NCI-H187 (cell line): ENCODE results near the gene SPACA4.
A peak's percentile ranks its signal among the peaks of the same experiment; 100 is the strongest.

Source experiments
- DNase-seq, 2 experiments: peaks; one replicate each; lab custom pipeline; 2025; lab: John Stamatoyannopoulos, UW

The SPACA4 gene

DNA sequence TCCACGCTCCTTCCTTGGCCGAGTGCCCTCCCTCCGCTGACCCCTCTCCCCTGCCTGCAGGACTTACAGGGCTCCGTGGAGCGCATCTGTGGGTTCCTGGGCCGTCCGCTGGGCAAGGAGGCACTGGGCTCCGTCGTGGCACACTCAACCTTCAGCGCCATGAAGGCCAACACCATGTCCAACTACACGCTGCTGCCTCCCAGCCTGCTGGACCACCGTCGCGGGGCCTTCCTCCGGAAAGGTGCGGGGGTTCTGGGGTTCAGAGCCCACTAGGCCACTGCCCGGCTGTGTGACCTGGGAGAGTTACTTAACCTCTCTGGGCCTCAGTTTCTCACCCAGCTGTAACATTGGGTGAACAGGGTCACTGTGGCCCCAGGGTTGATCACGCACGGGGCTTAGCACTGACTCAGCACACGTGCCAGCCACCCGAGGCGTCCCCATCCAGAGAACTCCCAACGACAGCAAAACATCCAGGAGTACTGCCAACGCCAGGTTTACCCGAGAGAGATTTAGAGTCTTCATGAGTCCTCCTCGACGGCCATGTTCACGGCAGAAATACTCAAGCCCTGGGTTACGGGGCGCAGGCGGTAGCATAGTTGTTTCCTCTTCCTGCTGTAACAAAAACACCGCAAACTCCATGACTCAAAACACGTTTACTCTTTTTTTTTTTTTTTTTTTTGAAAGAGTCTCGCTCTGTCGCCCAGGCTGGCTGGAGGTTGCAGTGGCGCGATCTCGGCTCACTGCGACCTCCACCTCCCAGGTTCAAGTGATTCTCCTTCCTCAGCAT, 9.7 kb upstream of the SPACA4 start:
- no peak for DNase-seq

DNA sequence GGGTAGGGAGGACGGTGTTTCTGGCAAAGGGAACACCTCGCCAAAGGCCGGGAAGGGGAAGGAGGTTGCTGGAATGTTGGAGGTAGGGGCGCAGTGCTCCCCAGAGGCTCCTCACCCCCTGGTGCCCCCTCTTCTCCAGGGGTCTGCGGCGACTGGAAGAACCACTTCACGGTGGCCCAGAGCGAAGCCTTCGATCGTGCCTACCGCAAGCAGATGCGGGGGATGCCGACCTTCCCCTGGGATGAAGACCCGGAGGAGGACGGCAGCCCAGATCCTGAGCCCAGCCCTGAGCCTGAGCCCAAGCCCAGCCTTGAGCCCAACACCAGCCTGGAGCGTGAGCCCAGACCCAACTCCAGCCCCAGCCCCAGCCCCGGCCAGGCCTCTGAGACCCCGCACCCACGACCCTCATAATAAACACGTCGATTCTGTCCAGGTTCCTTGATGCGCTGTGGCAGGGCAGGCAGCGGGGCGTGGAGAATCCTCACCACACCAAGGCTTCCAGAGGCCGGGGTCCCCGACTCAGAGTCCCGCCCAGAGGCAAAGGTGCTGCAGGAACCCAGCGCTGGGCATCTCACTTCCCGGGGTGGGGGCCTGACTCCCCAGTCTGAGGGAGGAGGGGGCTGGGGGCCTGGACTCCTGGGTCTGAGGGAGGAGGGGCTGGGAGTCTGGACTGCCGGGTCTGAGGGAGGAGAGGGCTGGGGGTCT, 7.4 kb upstream of the SPACA4 start:
- no peak for DNase-seq

DNA sequence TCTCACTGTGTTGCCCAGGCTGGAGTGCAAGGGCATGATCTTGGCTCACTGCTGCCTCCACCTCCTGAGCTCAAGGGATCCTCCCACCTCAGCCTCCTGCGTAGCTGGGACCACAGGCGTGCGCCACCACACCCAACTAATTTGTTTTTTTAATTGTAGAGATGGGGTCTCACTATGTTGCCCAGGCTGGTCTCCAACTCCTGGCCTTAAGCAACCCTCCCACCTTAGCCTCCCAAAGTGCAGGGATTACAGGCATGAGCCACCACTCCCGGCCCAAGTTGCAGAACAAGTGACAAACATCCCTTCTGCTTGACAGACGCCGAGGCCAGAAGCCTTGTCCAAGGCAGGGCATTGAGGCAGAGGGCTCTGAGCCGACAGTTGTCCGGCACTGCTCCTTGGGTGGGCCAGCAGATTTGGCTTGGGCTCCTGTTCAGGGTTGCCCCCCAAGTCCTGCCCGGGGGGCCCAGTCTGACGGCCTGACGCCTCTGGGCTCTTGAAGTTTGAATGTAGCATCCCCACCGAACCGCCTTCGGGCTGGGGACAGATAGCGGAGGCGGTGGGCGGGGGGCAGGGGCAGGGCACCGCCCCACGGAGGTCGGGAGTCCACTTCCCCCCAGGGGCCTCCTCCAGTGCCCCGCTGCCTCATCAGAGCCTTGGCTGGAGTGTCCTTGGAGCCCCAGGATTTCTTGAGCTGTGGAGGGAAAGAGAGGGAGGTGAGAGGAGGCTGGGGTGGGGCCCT, 5.7 kb upstream of the SPACA4 start:
- no peak for DNase-seq

DNA sequence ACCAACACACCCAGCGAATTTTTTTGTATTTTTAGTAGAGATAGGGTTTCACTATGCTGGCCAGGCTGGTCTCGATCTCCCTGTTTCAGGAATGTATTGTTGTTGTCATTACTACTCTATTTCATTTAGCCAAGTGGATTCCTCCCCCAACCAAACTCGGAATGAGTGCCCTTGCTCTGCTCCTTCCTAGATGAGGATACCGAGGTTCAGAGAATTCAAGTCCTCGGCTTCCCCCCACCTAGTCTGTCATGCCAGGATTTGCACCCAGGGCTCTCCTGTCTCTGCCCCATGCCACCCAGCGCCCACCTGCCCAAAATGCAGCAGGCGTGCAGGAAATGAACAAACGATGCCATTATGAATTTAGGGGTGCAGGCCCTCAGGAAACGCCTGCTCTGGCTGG, 3.5 kb upstream of the SPACA4 start:
- no peak for DNase-seq

DNA sequence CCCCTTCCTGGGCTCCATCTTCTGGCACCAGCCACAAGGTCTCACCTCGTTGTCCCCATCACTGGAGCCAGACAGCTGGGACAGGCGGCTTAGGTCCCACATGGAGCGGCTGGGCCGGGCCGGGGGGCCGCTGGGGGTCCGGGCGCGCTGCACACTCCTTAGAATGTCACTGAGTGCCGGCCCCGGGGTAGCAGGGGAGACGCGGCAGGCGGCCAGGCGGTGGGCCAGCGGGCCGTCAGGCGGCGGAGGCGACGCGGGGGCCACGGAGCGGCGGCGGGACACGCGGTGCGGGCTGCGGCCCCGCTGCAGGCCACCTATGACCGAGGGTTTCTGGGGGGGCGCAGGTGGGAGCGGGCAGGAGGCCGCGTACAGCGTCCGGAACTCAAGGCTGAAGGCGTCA, 3.1 kb upstream of the SPACA4 start:
- no peak for DNase-seq

DNA sequence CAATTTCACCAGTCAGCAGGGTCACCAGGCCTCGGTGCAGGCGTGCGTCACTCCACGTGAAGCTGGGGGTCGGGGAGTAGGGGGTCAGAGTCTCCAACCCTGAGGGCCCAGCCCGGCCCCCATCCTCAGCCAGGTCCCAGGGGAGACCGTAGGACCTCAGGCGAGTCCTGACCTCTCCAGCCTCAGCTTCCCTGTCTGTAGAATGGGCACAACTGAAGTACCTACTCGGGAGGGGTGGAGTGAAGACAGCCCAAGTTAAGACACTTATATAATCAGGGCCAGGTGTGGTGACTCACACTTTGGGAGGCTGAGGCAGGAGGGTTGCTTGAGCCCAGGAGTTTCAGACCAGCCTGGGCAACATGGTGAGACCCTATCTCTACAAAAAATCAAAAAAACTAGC, 2.7 kb upstream of the SPACA4 start:
- no peak for DNase-seq

DNA sequence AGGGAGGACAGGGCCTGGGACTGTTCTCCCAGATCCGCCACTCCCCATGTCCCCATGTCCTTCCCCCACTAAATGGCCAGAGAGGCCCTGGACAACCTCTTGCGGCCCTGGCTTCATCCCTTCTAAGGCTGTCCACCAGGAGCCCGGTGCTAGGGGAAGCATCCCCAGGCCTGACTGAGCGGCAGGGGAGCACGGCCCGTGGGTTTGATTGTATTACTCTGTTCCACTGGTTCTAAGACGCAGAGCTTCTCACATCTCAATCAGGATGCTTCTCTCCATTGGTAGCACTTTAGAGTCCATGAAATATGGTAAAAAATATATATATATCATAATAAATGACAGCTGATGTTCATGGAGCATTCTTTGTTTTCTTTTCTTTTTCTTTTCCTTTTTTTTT, 815 bp downstream of the SPACA4 start:
- no peak for DNase-seq

DNA sequence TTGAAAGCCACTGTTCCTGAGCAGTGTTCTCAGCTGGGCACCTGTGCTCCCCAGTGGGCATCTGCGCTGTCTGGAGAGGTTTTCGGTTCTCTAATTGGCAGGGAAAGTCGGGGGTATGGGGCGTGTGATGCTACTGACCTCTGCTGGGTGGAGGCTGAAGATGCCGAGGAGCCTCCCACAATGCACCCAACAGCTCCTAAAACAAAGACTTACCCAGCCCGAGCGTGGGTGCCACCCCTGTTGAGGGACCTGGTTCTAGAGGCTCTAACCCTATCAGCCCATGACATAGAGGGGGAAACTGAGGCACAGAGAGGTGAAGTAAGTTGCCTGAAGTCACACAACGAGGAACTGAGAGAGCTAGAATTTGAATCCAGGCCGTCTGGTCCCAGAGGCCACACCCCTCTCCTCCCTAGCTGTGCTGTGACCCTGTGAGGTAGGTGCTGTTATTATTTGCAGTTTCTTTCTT, 2.3 kb downstream of the SPACA4 start:
- DNase-seq = peak in 1 of 2 experiments; percentile 28

DNA sequence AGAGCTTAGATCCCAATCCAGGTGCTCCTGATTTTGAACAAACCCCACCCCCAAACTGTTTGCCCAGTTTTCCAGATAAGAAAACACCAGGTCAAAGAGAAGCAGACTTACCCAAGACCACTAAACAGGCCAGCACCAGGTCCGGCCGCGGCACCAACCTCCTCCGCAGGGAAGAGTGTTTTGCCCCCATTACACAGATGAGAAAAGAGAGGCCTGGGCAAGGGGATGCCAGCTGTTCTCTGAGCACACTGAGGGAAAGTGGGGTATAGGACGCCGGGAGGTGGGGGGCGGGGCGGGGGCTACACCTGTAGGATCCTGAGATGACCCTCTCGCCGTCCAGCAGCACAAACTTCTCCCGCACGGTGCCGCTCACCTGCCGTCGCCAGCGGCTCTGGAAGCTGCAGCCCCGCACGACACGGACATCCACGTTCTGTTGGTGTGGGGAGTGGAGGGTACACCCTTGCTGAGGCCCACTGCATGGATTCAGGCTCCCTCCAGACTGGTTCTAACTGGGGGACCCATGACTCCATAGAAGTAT, 3.1 kb downstream of the SPACA4 start:
- no peak for DNase-seq

DNA sequence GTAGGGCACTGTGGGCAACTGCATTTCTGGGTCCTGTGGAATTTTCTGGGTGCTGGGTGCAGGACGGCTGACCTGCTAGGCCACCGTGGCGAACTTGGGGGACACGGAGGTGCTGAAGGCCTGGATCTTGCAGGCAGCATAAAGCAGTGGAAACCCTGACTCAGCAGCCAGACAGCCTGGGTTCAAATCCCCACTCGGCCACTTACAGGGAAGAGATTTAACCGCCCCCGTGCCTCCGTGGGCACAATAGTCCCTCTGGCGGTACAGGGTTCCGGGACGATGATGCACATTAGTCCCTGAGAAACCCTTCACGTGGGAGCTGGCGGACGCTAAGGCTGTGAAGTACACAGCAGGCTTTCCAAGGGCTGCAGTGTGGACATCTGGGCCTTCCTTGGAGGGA, 5.3 kb downstream of the SPACA4 start:
- DNase-seq = no peak

DNA sequence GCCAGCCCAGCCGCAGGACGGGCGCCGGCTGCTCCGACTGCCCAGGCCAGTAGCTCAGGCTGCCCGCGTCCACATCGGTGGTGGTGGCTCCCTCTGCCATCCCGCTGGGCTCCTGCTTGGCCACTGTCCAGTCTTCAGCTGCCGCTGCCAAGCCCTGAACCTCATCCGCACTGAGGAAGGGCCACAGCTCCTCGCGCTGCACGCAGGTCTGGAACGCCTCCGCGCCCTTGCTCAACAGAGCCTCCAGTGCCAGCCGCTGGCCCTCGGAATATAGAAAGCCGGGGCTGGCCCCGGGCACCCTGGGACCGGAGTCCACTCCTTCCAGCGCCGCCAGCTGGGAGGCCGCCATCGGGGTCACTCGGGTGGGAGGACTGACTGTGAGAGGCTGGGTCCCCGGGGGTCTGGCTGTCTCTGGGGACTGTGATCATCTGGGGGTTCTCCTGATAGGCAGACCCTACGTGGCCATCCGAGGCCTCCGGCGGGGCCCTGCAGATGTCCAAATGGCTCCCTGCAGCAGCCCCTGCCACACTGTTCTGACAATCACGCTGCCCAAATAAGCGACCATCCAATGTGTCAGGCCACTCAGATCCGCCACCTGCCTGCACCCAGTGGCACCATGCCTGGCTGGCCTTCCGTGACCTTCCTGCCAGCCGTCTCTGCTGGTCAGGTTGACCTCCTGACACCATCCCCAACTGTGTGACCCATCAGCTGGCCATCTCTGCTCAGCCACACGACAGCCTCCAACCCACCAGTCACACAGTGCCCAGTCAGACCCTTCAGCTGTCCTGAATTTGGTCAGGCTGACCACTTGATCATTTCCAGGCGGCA, 6.7 kb downstream of the SPACA4 start:
- no peak for DNase-seq

DNA sequence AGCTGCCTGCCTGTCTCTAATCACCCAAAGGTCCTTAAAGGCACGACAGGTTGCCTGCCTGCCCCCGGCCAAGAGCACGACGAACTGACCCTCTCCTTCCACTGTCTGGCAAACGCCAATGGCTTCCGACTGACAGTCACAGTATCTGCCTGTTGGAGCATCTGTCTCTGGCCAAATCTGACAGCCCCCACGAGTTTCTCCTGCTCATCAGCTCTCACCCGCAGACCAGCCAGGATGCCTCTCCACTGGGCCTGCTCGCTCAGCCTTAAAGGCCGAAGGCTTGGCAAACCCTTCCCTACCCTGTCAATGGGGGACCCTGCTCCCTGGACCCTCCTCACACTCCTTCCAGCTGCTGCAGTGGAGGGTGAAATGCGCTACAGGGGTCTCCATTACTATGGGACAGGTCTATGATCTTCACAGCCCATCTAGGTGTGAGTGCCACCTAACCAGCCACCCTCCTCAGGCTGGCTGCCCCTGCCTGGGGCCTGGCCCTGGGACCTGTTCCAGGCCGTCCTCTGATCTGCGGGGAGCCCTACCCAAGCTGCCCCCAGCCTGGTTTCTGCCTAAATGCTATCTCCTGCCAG, 7.4 kb downstream of the SPACA4 start:
- DNase-seq = no peak

DNA sequence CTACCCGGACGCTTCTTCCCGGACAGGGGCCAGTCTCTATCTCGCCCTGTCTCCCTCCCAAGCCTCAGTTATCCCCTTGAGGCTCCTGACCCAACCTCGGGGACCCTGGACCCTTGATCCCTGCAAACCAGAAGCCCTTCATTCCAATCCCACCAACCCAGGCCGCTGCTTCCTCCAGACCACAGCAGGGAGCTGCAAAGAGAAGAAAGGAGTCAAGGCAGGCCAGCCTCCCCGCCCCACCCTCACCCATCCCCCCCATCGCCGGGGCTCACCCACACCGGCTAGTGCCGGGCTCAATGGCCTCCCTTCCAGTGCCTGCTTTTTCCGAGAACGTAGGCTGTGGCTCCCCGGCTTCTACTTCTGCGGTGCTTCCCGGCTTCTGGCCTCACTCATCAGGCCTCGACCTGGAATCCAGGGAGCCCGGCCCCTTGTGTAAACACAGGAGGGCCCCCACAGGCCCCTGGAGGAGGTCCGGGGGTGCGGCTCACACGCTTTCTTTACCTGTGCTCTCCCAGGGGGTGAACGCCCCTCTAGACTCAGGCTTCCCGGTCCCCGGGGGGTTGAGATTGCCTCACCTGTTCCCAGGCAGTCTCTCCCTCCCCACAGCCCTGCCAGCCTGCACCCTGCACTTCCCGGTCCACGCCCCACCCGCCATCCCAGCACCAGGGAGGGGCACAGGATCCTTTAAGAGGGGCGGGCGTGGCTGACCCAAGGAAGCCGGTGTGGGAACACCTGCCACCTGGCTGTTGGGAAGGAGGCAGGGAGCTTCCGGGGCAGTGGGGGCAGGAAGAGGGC, 8.1 kb downstream of the SPACA4 start, which contains the start of gene FAM83E:
FAM83E (minus strand) TSS at position 641 of the 795 bp plus-strand sequence. CDS start 1,704 bp downstream, outside the sequence.
- DNase-seq = peak; percentile 81 to 93

DNA sequence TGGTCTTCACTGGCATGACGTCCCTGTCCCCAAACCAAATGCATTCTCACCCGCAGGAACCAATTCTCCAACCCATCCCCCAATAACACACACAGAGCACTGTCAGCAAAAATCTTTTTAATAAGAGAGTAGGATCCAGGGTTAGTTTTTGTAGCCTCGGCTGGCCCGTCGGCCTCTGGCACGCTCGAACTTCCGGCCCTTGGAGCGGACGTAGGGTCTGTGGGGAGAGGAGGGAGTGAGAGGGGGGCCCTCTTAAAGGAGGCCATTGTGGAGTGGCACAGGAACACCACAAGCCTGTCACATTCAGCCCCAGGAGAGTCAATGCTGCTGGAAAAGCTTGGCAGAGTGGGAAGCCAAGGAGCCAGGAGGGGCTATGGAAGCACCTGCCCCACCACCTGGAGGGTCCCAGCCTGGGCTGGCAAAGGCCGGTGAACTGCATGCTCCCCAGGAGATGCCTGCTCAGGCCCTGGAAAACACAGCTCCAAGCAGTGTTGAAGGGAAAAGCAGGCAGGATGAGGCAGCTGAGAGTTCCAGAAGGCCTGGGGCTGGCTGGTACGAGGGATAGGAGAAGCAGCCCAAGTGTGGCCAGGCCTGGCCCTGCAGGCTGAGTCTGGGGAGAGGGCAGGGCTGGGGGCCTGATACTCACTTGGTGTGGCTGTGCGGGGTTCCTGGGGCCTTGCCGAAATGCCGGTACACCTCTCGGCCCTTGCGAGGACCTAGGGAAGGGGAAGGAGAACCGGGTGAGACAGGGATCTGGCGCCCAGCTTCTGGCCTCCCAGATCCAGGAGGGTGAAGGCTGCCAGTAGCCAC, 8.9 kb downstream of the SPACA4 start:
- no peak for DNase-seq

DNA sequence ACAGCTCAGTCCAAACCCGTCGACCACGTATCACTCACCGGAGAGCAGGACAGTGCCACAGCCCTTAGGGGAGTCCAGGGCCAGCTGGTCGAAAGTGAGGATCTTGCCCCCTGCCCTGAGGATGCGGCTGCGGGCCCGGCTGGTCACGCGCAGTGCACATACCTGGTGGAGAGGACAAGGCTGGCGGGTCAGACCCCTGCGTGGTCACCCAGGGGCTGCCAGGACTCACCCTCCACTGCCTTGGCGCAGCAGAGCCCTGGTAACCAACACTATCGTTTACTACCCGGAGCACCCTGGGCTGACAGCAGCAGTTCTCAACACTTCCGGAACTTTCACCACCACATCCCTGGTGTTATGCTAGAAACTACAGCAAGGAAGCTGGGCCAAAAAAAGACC, 9.5 kb downstream of the SPACA4 start:
- DNase-seq = no peak

DNA sequence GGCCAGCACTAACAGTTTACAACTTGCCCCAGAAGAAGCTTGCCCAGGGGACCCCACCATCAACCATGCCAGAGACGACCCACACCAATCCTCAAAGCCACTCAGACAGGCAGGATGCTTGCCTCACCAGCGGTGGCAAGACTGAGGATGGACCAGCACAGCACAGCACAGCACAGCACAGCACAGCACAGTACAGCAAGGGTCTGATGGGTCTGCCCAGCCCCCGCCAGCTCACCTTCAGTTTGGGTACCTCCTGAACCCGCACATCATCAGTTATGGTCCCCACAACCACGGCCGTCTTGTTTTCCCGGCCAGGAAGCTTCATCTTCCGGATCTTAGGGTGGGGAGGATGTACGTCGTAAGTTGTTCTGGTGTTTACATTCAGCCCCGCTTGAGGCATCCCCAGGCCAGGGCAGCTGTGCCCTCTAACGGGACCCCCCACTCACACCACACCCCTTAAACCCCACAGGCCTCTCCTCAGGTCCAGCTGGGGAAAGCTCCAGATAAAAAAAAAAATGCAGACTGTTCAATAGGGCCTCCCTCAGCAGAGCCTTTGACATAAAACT, 10.0 kb downstream of the SPACA4 start:
- no peak for DNase-seq

DNA sequence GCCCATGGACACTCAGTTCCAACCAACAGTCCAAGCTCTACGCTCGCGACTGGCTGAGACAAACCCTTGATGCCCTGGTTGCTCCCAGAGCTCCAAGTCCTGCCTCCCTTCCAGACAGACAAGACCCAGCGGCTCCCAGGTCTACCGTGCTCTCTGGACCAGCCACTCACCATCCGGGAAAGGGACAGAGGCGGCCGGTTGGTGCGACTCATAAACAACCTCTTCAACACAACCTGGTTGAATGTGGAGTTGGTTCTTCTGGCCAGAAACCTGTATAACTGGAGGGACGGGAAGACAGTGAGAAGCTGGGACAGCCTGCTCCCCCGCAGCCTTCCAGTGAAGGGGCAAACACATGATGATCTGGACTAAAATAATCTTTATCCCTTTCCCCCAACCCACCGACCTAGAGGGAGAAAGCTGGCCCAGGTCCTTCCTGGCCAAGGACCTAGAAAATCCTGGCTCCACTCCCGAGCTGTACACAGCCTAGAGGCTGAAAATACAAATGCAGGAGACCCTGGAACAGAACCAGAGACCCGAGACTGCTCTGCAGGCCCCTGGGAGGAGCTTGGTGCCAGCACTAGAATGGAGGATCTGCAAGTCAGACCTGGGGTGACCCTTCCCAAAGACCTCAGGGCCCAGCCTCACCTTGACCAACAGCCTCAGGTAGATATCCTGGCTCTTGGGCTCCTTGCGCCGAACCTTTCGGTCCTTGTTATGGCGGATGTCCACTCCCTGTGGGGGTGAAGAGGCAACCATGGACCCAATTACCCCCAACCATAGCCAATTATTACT, 10.8 kb downstream of the SPACA4 start:
- no peak for DNase-seq

DNA sequence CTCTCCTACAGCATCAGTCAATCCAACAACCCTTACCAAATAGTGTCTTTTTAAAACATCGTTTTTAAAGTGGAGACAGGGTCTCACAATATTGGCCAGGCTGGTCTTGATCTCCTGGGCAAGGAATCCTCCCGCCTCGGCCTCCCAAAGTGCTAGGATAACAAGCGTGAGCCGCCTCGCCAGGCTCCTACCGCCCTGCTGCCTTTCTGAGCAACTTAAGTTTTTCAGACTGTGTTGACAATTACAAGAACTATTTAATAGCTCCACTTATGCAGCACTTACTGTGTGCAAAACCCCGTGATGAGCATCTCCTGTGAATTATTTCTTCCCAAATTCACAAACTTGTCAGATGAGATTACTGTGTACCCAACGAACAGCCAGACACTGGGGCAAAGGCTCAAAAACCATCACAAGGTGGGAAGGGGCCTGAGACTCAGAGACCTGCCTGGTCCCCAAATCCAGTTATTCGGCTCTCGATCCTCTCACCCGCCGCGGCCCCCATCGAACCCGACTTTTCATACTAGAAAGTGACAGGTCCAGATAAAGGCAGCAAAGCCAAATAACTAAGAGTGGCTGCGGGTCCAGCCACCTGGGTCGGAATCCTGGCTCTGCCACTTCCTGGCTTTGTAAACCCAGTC, 11.9 kb downstream of the SPACA4 start:
- DNase-seq = no peak
